ENCODE data around the gene LGALS9B.
"Not testable (repeated sequence)": the region's sequence is repeated elsewhere in the genome, so short reads cannot be mapped to it uniquely, and the experiment has no call there.

GRCh38 chr17:20435166-20435565, 32.2 kb downstream of the LGALS9B start:
- TF ChIP-seq CTCF, POLR2A (IDR thresholded peaks at IDR 0.05): not testable (repeated sequence)
